ENCODE results near the gene ZNF205. TPM values are rescaled to one million over a fixed set of nuclear protein-coding genes. Genes with fewer than 3 reads are reported as not detected.

The ZNF205 gene
- total and polyA plus RNA-seq, 2 of the 8 experiments (the other 6 are each of a cell fraction or from before 2014, with no cell fraction given) = 19.1 to 19.9 TPM

DNA sequence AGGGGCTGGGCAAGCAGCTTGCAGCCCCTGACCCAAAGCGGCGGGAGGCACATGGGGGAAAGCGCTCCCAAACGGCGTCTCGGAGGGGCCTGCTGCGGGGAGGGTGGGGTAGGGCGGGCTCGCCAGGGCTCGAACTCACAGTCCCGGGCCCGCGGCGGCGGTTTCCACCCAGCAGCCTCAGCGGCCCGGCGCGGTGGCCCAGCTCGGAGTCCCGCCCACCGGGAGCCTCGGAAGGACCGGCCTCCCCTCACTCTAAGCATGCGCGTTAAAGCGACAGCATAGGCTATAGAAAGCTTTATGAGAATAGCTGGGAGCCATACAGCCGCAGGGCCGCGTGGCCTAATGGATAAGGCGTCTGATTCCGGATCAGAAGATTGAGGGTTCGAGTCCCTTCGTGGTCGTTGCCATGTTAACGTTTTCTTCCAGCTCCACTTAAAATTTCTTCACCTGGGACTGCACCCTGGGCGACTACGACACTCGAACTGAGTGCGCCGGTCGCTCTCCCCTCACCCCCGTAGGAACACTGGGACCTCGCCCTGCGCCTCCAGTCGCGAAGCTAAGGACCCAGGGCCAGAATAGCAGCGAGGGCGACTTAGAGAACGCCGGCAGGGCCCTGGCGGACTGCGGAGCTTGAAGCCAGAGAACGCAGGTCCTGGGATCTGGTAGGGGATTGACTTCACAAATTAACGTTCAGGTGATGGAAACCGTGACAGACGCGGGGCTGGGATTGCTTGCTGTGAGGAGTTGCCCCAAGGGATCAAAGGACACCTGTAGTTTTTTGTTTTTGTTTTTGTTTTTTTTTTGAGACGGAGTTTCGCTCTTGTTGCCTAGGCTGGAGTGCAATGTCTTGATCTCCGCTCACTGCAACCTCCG is 38.2 kb downstream of the ZNF205 start (continued):
- TF ChIP-seq GTF2F1 (IDR thresholded peaks at IDR 0.05; ENCODE audit: borderline replicate concordance, low read depth, low read length) (no peak), TAF1 (IDR thresholded peaks at IDR 0.05; ENCODE audit: low read depth, low read length) (0 out of 2 replicates have a peak, but pooled peaks have one; percentile 42), EGR1 (IDR thresholded peaks at IDR 0.05; ENCODE audit: borderline replicate concordance, low read depth, low read length) (no peak), YY1 (IDR thresholded peaks at IDR 0.05; ENCODE audit: low read depth, low read length) (0 out of 2 replicates have a peak, but pooled peaks have one; percentile 9), RFX5 (IDR thresholded peaks at IDR 0.05; ENCODE audit: borderline replicate concordance, low read depth, low read length) (no peak), CHD1 (IDR thresholded peaks at IDR 0.05; ENCODE audit: low read depth, low read length) (no peak), EP300 (IDR thresholded peaks at IDR 0.05; ENCODE audit: borderline replicate concordance in 1 of 2, low read depth in 2 of 2, low read length in 2 of 2) (no peak), CEBPB (IDR thresholded peaks at IDR 0.05; ENCODE audit: low read depth, low read length) (peak; percentile 79), CTBP2 (IDR thresholded peaks at IDR 0.05; ENCODE audit: borderline replicate concordance, insufficient read depth, insufficient read length, low read length) (no peak)
- TF ChIP-seq, protein P1, sequence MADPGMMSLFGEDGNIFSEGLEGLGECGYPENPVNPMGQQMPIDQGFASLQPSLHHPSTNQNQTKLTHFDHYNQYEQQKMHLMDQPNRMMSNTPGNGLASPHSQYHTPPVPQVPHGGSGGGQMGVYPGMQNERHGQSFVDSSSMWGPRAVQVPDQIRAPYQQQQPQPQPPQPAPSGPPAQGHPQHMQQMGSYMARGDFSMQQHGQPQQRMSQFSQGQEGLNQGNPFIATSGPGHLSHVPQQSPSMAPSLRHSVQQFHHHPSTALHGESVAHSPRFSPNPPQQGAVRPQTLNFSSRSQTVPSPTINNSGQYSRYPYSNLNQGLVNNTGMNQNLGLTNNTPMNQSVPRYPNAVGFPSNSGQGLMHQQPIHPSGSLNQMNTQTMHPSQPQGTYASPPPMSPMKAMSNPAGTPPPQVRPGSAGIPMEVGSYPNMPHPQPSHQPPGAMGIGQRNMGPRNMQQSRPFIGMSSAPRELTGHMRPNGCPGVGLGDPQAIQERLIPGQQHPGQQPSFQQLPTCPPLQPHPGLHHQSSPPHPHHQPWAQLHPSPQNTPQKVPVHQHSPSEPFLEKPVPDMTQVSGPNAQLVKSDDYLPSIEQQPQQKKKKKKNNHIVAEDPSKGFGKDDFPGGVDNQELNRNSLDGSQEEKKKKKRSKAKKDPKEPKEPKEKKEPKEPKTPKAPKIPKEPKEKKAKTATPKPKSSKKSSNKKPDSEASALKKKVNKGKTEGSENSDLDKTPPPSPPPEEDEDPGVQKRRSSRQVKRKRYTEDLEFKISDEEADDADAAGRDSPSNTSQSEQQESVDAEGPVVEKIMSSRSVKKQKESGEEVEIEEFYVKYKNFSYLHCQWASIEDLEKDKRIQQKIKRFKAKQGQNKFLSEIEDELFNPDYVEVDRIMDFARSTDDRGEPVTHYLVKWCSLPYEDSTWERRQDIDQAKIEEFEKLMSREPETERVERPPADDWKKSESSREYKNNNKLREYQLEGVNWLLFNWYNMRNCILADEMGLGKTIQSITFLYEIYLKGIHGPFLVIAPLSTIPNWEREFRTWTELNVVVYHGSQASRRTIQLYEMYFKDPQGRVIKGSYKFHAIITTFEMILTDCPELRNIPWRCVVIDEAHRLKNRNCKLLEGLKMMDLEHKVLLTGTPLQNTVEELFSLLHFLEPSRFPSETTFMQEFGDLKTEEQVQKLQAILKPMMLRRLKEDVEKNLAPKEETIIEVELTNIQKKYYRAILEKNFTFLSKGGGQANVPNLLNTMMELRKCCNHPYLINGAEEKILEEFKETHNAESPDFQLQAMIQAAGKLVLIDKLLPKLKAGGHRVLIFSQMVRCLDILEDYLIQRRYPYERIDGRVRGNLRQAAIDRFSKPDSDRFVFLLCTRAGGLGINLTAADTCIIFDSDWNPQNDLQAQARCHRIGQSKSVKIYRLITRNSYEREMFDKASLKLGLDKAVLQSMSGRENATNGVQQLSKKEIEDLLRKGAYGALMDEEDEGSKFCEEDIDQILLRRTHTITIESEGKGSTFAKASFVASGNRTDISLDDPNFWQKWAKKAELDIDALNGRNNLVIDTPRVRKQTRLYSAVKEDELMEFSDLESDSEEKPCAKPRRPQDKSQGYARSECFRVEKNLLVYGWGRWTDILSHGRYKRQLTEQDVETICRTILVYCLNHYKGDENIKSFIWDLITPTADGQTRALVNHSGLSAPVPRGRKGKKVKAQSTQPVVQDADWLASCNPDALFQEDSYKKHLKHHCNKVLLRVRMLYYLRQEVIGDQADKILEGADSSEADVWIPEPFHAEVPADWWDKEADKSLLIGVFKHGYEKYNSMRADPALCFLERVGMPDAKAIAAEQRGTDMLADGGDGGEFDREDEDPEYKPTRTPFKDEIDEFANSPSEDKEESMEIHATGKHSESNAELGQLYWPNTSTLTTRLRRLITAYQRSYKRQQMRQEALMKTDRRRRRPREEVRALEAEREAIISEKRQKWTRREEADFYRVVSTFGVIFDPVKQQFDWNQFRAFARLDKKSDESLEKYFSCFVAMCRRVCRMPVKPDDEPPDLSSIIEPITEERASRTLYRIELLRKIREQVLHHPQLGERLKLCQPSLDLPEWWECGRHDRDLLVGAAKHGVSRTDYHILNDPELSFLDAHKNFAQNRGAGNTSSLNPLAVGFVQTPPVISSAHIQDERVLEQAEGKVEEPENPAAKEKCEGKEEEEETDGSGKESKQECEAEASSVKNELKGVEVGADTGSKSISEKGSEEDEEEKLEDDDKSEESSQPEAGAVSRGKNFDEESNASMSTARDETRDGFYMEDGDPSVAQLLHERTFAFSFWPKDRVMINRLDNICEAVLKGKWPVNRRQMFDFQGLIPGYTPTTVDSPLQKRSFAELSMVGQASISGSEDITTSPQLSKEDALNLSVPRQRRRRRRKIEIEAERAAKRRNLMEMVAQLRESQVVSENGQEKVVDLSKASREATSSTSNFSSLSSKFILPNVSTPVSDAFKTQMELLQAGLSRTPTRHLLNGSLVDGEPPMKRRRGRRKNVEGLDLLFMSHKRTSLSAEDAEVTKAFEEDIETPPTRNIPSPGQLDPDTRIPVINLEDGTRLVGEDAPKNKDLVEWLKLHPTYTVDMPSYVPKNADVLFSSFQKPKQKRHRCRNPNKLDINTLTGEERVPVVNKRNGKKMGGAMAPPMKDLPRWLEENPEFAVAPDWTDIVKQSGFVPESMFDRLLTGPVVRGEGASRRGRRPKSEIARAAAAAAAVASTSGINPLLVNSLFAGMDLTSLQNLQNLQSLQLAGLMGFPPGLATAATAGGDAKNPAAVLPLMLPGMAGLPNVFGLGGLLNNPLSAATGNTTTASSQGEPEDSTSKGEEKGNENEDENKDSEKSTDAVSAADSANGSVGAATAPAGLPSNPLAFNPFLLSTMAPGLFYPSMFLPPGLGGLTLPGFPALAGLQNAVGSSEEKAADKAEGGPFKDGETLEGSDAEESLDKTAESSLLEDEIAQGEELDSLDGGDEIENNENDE (IDR thresholded peaks at IDR 0.05; ENCODE audit: insufficient replicate concordance, low read length) = no peak

Data from H1 (cell line).